HL-60/S4 (cell line): ENCODE data around the gene VAT1.

Source experiments
- in situ Hi-C: fragments of 300-500 bp; cut with MboI; formaldehyde crosslinking; loops from 2 replicates; pipeline ENCODE4 v1.14.3; 2022; ENCODE audit warnings: low sequenced_read_pairs

The VAT1 gene

GRCh38 chr17:43027091-43028032 is 5.2 kb upstream of the VAT1 start:
- in situ Hi-C loops: no loop called here

GRCh38 chr17:43026595-43026994 is 4.4 kb upstream of the VAT1 start:
- in situ Hi-C loops: no loop called here

- in situ Hi-C loops: no loop called here
Observed at GRCh38 chr17:43025766-43026537, 3.8 kb upstream of the VAT1 start.

DNA sequence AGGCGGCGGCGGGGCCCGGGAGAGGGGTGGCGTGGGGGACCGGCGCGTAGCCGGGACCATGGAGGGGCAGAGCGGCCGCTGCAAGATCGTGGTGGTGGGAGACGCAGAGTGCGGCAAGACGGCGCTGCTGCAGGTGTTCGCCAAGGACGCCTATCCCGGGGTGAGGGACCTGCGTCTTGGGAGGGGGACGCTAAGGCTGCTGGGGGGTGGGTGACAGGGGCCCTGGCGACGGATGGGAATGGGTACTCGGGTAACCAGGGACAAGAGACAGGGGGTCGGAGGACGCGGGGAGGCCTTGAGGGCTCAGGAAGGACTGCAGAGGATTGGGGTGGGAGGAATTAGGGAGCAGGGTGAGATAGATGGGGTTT is 3.1 kb upstream of the VAT1 start:
- in situ Hi-C loops: no loop called here

GRCh38 chr17:43024407-43025289 is 2.5 kb upstream of the VAT1 start, which contains the start of gene RND2:
TSS of gene RND2 (plus strand) at chr17:43025231. CDS start at chr17:43025348, 117 bp downstream.
- in situ Hi-C loops: no loop called here

DNA sequence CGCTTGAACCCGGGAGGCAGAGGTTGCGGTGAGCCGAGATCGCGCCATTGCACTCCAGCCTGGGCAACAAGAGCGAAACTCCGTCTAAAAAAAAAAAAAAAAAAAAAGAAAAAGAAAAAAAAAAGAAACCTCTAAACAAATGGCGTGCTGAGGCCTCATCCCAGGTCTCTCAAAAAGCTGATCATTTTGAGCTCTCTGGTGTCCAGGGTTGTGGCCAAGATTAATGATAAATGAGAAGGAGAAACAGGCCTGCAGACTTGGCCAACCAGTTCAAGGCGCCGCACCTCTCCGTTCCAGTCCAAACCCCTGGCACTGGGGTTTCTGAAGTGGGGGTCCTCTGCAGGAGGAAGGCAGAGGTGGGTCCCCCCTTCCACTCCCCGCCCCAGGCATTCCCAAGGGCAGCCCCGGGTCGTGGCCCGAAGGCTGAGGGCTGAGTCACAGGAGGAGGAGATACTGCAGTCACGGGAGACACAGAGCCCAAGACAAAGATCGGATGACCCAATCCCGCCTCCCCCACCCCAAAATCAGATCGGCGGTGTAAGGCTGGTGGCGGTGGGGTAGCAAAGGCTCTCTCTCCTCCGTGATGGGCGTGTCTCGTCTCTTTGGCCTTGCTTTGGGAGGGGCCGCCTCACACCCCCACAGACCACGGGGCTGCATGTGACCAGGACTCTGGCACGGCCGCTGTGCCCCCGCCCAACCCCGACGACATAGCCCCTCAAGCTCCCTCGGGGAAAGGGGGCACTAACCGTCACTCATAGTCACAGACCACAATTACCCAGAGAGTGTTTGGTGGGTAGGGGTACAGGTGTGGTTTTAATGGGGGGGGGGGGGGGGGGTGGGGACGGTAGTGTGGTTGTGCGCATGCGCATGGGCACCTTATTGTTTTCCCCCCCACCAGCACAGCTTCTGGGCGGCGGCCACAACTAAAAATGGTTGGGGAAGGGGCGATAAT is 1.1 kb downstream of the VAT1 start:
- in situ Hi-C loops: no loop called here

DNA sequence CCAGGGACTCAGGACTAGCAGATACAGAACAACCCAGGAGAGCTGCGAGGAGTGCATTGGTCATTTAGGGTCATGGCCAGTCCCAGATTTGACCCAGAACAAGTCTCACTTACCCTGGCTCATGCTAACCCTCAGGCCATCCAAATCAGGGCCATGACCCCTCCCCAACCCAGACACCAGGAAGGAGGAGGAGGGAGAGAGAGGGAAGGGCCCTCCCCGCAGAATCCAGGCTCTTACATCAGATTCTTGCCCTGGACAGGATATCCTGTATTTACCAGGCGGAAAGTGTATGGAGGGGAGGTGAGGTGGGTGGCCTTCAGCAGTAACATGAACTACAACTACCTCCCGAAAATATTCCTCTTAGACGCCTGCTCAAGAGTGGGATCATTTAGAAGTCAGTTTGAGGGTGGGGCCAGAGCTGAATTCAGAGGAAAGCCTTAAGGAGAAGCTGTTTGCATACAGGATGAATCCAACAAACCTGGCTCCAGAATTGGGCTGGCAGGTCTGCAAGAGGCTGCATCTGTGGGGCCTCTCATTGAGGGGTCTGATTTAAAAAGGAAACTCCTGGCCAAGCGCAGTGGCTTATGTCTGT is 2.1 kb downstream of the VAT1 start:
- in situ Hi-C loops: no loop called here

GRCh38 chr17:43019418-43019817 is 2.8 kb downstream of the VAT1 start:
- in situ Hi-C loops: no loop called here

GRCh38 chr17:43018932-43019331 is 3.3 kb downstream of the VAT1 start:
- in situ Hi-C loops: no loop called here

GRCh38 chr17:43018008-43018853 is 4.0 kb downstream of the VAT1 start:
- in situ Hi-C loops: no loop called here

GRCh38 chr17:43016216-43016615 is 6.0 kb downstream of the VAT1 start:
- in situ Hi-C loops: no loop called here

DNA sequence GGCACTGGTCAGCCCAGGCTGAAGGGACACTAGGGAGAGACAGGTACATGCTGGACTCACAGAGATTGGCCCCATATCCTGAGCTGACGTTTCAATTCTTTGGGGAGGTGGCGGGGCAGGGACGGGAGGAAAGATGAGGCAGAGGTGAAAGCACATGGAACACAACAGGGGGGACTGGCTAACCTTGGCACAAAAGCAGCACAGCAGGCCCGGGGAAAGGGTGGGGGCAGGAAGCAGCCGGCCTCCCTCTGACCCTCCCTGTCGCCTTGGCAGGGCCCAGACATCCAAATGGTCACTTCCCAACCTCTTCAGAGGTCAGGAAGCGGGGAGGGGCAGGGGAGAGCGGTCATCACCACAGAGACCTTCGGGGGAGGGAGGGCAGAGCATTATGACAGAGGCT is 6.6 kb downstream of the VAT1 start:
- in situ Hi-C loops: no loop called here

- in situ Hi-C loops: no loop called here
Observed at GRCh38 chr17:43014649-43015542, 7.3 kb downstream of the VAT1 start.

DNA sequence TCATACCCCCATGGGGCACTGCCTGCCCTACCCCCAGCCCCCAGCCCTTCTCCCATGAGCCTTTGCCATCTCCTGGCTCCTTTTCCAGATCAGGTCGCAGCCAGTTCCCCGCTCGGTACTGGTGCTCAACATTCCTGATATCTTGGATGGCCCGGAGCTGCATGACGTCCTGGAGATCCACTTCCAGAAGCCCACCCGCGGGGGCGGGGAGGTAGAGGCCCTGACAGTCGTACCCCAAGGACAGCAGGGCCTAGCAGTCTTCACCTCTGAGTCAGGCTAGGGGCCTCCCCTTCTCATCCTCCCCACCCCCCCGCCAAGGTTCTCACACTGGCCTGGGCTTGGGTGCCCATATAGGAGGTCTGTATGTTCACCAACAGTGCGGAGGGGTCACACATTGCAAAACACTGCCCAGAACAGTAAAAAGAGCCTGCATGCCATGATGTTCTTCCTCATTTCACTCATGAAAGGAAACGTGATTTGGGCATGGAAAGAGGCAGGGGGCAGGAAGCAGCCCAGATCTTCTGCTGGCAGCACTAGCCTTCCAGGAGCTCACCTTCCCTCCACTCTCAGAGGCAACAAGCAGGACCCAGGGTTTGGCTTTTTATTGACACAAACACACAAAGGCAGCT is 8.1 kb downstream of the VAT1 start:
- in situ Hi-C loops: no loop called here

- in situ Hi-C loops: no loop called here
Observed at GRCh38 chr17:43013296-43013695, 8.9 kb downstream of the VAT1 start.

GRCh38 chr17:43011728-43012472 is 10.3 kb downstream of the VAT1 start:
- in situ Hi-C loops: no loop called here
